Measurements from ENCODE around the gene MTARC1.

GRCh38 chr1:220759147-220759546 is 27.6 kb upstream of the MTARC1 start:
- no peak for TF ChIP-seq SIN3A (IDR thresholded peaks at IDR 0.05; ENCODE audit: low read depth)
- TF ChIP-seq EZH2phosphoT487 (IDR thresholded peaks at IDR 0.05; ENCODE audit: borderline replicate concordance), result no peak
- no peak for TF ChIP-seq CTCF (IDR thresholded peaks at IDR 0.05 in 2 of 3, conservative IDR thresholded peaks at IDR 0.05 in 1 of 3; ENCODE audit: borderline replicate concordance in 1 of 3, insufficient read depth in 1 of 3, low read depth in 2 of 3, low read length in 2 of 3)
